ENCODE results near the gene CHRD.

CHRD gene

GRCh38 chr3:184373422-184373821 is 6.4 kb upstream of the CHRD start:
- no peaks in the 10 kb centered on the region for H3K36me3 ChIP-seq (ENCODE audit: control insufficient read depth, insufficient read depth, low read length)
- H3K4me3 ChIP-seq (ENCODE audit: low read length): no peak overlapping the region
- H3K9ac ChIP-seq (ENCODE audit: low read length): no peak overlapping the region
- H3K4me1 ChIP-seq (ENCODE audit: control insufficient read depth, insufficient read depth, low read length): peaks cover 7% of the 10 kb centered on the region
- H3K27me3 ChIP-seq (ENCODE audit: control insufficient read depth, insufficient read depth, low read length): peaks cover 9% of the 10 kb centered on the region
- no peak overlapping the region for H3K27ac ChIP-seq (ENCODE audit: low read depth, low read length)

- peaks cover 12% of the 10 kb centered on the region for H3K4me1 ChIP-seq (ENCODE audit: control insufficient read depth, insufficient read depth, low read length)
- H3K27me3 ChIP-seq (ENCODE audit: control insufficient read depth, insufficient read depth, low read length): peaks cover 20% of the 10 kb centered on the region
- no peak overlapping the region for H3K4me3 ChIP-seq (ENCODE audit: low read length)
- no peaks in the 10 kb centered on the region for H3K36me3 ChIP-seq (ENCODE audit: control insufficient read depth, insufficient read depth, low read length)
- no peak overlapping the region for H3K9ac ChIP-seq (ENCODE audit: low read length)
- no peak overlapping the region for H3K27ac ChIP-seq (ENCODE audit: low read depth, low read length)
Measured at GRCh38 chr3:184375747-184376461, 4.0 kb upstream of the CHRD start.

GRCh38 chr3:184377374-184377773 is 2.5 kb upstream of the CHRD start:
- Histone ChIP-seq H3K4me3 (ENCODE audit: low read length) (no peak overlapping the region), H3K36me3 (ENCODE audit: control insufficient read depth, insufficient read depth, low read length) (no peaks in the 10 kb centered on the region), H3K4me1 (ENCODE audit: control insufficient read depth, insufficient read depth, low read length) (peaks cover 7% of the 10 kb centered on the region), H3K9ac (ENCODE audit: low read length) (no peak overlapping the region), H3K27me3 (ENCODE audit: control insufficient read depth, insufficient read depth, low read length) (peaks cover 27% of the 10 kb centered on the region), H3K27ac (ENCODE audit: low read depth, low read length) (no peak overlapping the region)

- peak within 1 kb of the TSS; percentile 63 for H3K27ac ChIP-seq (ENCODE audit: low read depth, low read length)
Measured at GRCh38 chr3:184377882-184378445, 1.9 kb upstream of the CHRD start, which contains the start of gene THPO. THPO (minus strand) TSS chr3:184378207; CDS start chr3:184376259, 1,948 bp downstream.

GRCh38 chr3:184378651-184379357 is 1.1 kb upstream of the CHRD start:
- peak overlapping the region; percentile 63 for H3K27ac ChIP-seq (ENCODE audit: low read depth, low read length)
- no peaks in the 10 kb centered on the region for H3K36me3 ChIP-seq (ENCODE audit: control insufficient read depth, insufficient read depth, low read length)
- peak overlapping the region; percentile 35 for H3K4me3 ChIP-seq (ENCODE audit: low read length)
- peak overlapping the region; percentile 53 for H3K9ac ChIP-seq (ENCODE audit: low read length)
- H3K4me1 ChIP-seq (ENCODE audit: control insufficient read depth, insufficient read depth, low read length): peaks cover 7% of the 10 kb centered on the region
- H3K27me3 ChIP-seq (ENCODE audit: control insufficient read depth, insufficient read depth, low read length): peaks cover 27% of the 10 kb centered on the region

More at GRCh38 chr3:184377882-184378445, 1.9 kb upstream of the CHRD start, which contains the start of gene THPO:
- H3K27me3 ChIP-seq (ENCODE audit: control insufficient read depth, insufficient read depth, low read length): peaks cover 27% of the 10 kb centered on the region
- no peak within 1 kb of the TSS for H3K9ac ChIP-seq (ENCODE audit: low read length)
- no peaks in the 10 kb centered on the region for H3K36me3 ChIP-seq (ENCODE audit: control insufficient read depth, insufficient read depth, low read length)
- peaks cover 7% of the 10 kb centered on the region for H3K4me1 ChIP-seq (ENCODE audit: control insufficient read depth, insufficient read depth, low read length)
- no peak within 1 kb of the TSS for H3K4me3 ChIP-seq (ENCODE audit: low read length)

GRCh38 chr3:184380185-184380626 is 352 bp downstream of the CHRD start:
- H3K27ac ChIP-seq (ENCODE audit: low read depth, low read length): no peak overlapping the region
- H3K36me3 ChIP-seq (ENCODE audit: control insufficient read depth, insufficient read depth, low read length): no peaks in the 10 kb centered on the region
- peaks cover 27% of the 10 kb centered on the region for H3K27me3 ChIP-seq (ENCODE audit: control insufficient read depth, insufficient read depth, low read length)
- no peak overlapping the region for H3K9ac ChIP-seq (ENCODE audit: low read length)
- H3K4me1 ChIP-seq (ENCODE audit: control insufficient read depth, insufficient read depth, low read length): peaks cover 7% of the 10 kb centered on the region
- H3K4me3 ChIP-seq (ENCODE audit: low read length): peak overlapping the region; percentile 40

GRCh38 chr3:184380627-184381260 is 890 bp downstream of the CHRD start:
- Histone ChIP-seq H3K27me3 (ENCODE audit: control insufficient read depth, insufficient read depth, low read length) (peaks cover 27% of the 10 kb centered on the region), H3K4me1 (ENCODE audit: control insufficient read depth, insufficient read depth, low read length) (peaks cover 7% of the 10 kb centered on the region), H3K4me3 (ENCODE audit: low read length) (peak overlapping the region; percentile 40), H3K9ac (ENCODE audit: low read length) (no peak overlapping the region), H3K27ac (ENCODE audit: low read depth, low read length) (no peak overlapping the region), H3K36me3 (ENCODE audit: control insufficient read depth, insufficient read depth, low read length) (no peaks in the 10 kb centered on the region)

- H3K4me3 ChIP-seq (ENCODE audit: low read length): peak overlapping the region; percentile 40
- no peak overlapping the region for H3K9ac ChIP-seq (ENCODE audit: low read length)
- H3K36me3 ChIP-seq (ENCODE audit: control insufficient read depth, insufficient read depth, low read length): no peaks in the 10 kb centered on the region
- H3K27me3 ChIP-seq (ENCODE audit: control insufficient read depth, insufficient read depth, low read length): peaks cover 27% of the 10 kb centered on the region
- H3K27ac ChIP-seq (ENCODE audit: low read depth, low read length): no peak overlapping the region
- H3K4me1 ChIP-seq (ENCODE audit: control insufficient read depth, insufficient read depth, low read length): peaks cover 7% of the 10 kb centered on the region
Measured at GRCh38 chr3:184381261-184382224, 1.7 kb downstream of the CHRD start.

GRCh38 chr3:184382326-184383032 is 2.6 kb downstream of the CHRD start:
- Histone ChIP-seq H3K4me3 (ENCODE audit: low read length) (no peak overlapping the region), H3K27ac (ENCODE audit: low read depth, low read length) (no peak overlapping the region), H3K4me1 (ENCODE audit: control insufficient read depth, insufficient read depth, low read length) (peaks cover 7% of the 10 kb centered on the region), H3K27me3 (ENCODE audit: control insufficient read depth, insufficient read depth, low read length) (peaks cover 25% of the 10 kb centered on the region), H3K36me3 (ENCODE audit: control insufficient read depth, insufficient read depth, low read length) (no peaks in the 10 kb centered on the region), H3K9ac (ENCODE audit: low read length) (no peak overlapping the region)

- H3K27ac ChIP-seq (ENCODE audit: low read depth, low read length): no peak overlapping the region
- H3K4me3 ChIP-seq (ENCODE audit: low read length): no peak overlapping the region
- H3K27me3 ChIP-seq (ENCODE audit: control insufficient read depth, insufficient read depth, low read length): peaks cover 21% of the 10 kb centered on the region
- no peak overlapping the region for H3K9ac ChIP-seq (ENCODE audit: low read length)
- no peaks in the 10 kb centered on the region for H3K36me3 ChIP-seq (ENCODE audit: control insufficient read depth, insufficient read depth, low read length)
- peaks cover 5% of the 10 kb centered on the region for H3K4me1 ChIP-seq (ENCODE audit: control insufficient read depth, insufficient read depth, low read length)
Measured at GRCh38 chr3:184383033-184383740, 3.3 kb downstream of the CHRD start.

Data from rectal smooth muscle tissue (tissue), 1 donor.